Dermis microvascular lymphatic vessel endothelial cell (primary cell): Measurements from ENCODE around the gene PI4KA. TPM values are rescaled to one million over a fixed set of nuclear protein-coding genes. Genes with fewer than 3 reads are reported as not detected.

Source experiments
- DNase-seq, 2 donors: peaks; one replicate each; pipeline versions ENCODE4 v3.0.0 to v3.0.0-alpha.2; 2010; ENCODE audit warnings: low read depth in 2 of 2
- total RNA-seq: library from RNA; depleted of rRNA; stranded (reverse); fragments of >200 nt; gene quantifications from 2 replicates; pipeline ENCODE4 v1.2.1, GENCODE V29; 2014

Gene PI4KA
- total RNA-seq, 1 donor from 2014 or later = 19.8 TPM

- DNase-seq = no peak
These were observed 64.6 kb downstream of the PI4KA start for GRCh38 chr22:20793748-20794649.

GRCh38 chr22:20792966-20793728, 65.5 kb downstream of the PI4KA start:
- no peak for DNase-seq

- no peak for DNase-seq
These were observed 66.2 kb downstream of the PI4KA start for GRCh38 chr22:20792221-20792965.

- no peak for DNase-seq
These were observed 69.8 kb downstream of the PI4KA start for GRCh38 chr22:20788627-20789344.

GRCh38 chr22:20787746-20788626, 70.6 kb downstream of the PI4KA start:
- no peak for DNase-seq

GRCh38 chr22:20787223-20787622, 71.4 kb downstream of the PI4KA start:
- no peak for DNase-seq

- DNase-seq = peak; percentile 44 to 53
These were observed 72.1 kb downstream of the PI4KA start for GRCh38 chr22:20786536-20786979.

GRCh38 chr22:20786048-20786447, 72.6 kb downstream of the PI4KA start:
- no peak for DNase-seq

GRCh38 chr22:20785415-20785814, 73.2 kb downstream of the PI4KA start:
- DNase-seq = no peak

GRCh38 chr22:20783844-20784723, 74.5 kb downstream of the PI4KA start:
- peak; percentile 40 to 79 for DNase-seq

- no peak for DNase-seq
These were observed 75.3 kb downstream of the PI4KA start for GRCh38 chr22:20783300-20783673.

GRCh38 chr22:20782596-20783299, 75.9 kb downstream of the PI4KA start:
- DNase-seq = peak in 1 of 2 donors; percentile 39

GRCh38 chr22:20782083-20782482, 76.5 kb downstream of the PI4KA start:
- DNase-seq = no peak

GRCh38 chr22:20781272-20781990, 77.2 kb downstream of the PI4KA start:
- peak in 1 of 2 donors; percentile 10 for DNase-seq

- DNase-seq = peak in 1 of 2 donors; percentile 40
These were observed 78.8 kb downstream of the PI4KA start for GRCh38 chr22:20779818-20780158.

- DNase-seq = no peak
These were observed 79.4 kb downstream of the PI4KA start for GRCh38 chr22:20779014-20779817.
